ENCODE measurements around the gene FANCI.
A peak's percentile ranks its signal among the peaks of the same experiment; 100 is the strongest.

Gene FANCI

DNA sequence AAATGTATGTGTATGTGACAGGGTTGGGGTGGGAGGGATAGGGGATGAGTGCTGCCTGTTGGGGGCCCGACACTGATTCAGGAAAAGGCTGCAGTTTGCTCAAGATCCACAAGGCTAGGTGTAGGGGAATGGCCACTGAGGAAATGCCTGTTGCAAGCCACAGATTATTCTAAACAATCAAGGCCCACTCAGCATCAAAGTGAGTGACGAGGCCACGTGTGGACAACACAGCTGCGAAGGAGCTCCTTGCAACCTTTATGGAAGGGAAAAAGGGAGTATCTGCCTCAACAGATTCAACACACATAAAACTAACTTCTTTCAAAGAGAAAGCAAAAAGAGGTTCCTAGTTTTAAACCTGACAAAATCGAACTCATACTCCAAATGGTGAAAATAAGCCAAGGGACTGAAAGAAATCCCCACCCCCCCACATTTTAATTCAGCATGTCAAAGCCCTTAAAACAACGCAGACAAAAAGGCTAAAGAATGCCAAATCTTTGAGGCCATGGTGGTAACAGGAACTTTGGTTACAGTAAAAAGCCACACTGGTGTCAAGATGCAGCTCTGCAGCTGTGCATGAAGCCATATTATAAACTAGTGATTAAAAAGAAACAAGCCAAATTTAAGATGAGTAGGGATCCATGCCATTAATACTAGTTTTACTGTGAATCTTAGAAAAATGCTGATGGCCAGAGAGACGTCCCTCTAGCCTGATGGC, 87.3 kb downstream of the FANCI start:
- DNase-seq (ENCODE audit: extremely low read depth in 1 of 2, low read depth in 1 of 2) = no peak

DNA sequence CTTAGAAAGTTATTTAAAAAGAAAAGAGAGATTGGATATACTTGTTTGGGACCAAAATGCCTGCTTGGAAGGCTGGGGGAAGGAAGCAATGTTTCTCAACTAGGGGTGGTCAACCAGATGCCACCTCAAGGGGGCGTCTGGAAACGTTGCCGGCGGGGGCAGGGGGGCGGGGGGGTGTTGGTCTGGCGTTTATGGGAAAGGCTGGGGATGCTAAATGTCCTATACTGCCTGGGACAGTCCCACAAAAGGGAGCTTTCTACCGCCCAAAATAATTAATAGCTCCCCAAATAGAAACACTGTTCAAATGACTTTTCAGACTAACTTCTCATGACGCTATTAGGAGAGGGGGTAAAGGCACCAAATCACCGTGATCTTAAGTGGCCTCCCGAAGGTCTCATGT, 88.7 kb downstream of the FANCI start:
- DNase-seq (ENCODE audit: extremely low read depth in 1 of 2, low read depth in 1 of 2) = no peak

GRCh38 chr15:89333011-89333860, 89.5 kb downstream of the FANCI start:
- no peak for DNase-seq (ENCODE audit: extremely low read depth in 1 of 2, low read depth in 1 of 2)

DNA sequence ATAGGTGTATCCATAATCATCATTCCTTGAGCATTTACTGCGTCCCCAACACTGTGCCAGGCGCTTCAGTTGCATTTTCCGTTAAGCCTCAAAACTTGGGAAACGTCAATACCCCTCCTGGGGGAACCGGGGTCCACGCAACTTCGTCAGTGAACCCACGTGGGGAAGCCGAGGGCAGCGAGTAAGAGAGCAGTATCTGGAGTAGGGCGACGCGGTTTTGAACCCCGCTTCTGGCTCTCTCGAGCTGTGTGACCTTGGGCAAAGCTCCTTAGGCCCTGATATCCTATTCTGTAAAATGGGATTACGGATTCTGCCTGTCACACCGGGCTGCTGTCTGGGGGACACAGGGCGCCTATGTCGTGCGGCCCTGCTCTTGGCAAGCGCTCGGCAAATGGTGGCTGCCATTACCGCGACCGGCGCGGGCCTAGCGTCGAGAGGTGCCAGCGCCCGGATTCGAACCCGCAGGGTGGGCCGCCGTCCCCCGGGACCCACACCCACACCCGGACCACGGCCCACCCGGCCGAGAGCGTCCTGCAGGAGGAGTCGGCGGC, 90.3 kb downstream of the FANCI start:
- DNase-seq (ENCODE audit: extremely low read depth in 1 of 2, low read depth in 1 of 2) = no peak

- peak; percentile 96 to 97 for DNase-seq (ENCODE audit: extremely low read depth in 1 of 2, low read depth in 1 of 2)
Observed at GRCh38 chr15:89334510-89335297, 90.9 kb downstream of the FANCI start, which contains the start of gene POLG. Gene POLG, minus strand, starts transcription at chr15:89334824. Its CDS starts 1,070 bp downstream, at chr15:89333754.

- DNase-seq (ENCODE audit: extremely low read depth in 1 of 2, low read depth in 1 of 2) = no peak
Observed at GRCh38 chr15:89335298-89336041, 91.7 kb downstream of the FANCI start.

DNA sequence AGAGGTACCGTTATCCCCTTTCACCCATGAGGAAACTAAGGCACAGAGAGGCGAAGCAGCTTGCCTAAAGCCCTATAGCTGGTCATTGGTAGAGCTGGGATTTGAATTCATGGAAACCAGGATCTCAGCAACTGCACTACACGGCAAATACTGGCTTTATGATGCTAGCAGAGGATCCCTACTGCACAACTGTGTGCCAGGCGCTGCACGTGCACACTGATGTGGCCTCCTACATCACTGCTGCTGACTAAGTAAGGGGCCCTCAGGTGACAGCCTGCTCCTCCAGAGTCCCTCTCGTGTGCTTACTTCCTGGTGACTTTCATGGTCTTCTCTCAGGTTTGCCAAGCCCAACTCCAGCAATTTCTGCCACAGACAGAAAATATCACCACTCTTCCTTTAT, 94.3 kb downstream of the FANCI start:
- no peak for DNase-seq (ENCODE audit: extremely low read depth in 1 of 2, low read depth in 1 of 2)

GRCh38 chr15:89340573-89340972, 96.8 kb downstream of the FANCI start:
- DNase-seq (ENCODE audit: extremely low read depth in 1 of 2, low read depth in 1 of 2) = no peak

DNA sequence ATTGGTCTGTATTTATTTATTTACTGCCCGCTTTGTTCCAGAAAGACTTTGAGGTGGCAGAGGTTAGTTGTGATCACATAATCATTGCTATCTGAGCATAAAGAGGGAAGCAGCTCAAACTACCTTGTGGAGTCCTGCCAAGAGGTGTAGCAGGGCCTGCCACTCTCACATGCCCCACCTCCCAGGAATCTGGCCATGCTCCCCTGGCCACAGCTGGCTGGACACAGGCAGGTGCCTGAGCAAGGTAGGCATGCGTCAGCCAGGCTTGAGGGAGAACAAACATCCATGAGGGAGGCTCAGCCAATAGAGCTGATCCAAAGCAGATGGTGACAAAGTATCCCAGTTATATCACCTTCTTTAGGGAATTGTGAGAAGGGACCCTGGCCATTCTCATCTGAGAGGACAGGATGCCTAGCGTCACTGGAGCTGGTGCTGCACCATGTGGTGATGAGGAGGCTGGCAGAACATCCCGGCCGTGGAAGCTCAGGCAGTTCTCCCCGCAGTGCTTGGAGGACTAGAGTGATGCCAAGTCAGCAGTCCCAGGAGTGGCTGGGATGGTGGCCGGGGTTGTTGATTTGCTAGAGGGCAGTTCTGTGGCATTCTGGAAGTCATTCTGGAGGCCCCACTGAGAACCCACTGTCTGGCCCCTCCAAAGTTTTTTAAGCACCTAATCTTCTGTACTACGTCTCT, 97.7 kb downstream of the FANCI start:
- no peak for DNase-seq (ENCODE audit: extremely low read depth in 1 of 2, low read depth in 1 of 2)

GRCh38 chr15:89342840-89343239, 99.1 kb downstream of the FANCI start:
- DNase-seq (ENCODE audit: extremely low read depth in 1 of 2, low read depth in 1 of 2) = no peak

GRCh38 chr15:89345248-89345647, 101.5 kb downstream of the FANCI start:
- no peak for DNase-seq (ENCODE audit: extremely low read depth in 1 of 2, low read depth in 1 of 2)

GRCh38 chr15:89346516-89347231, 102.9 kb downstream of the FANCI start:
- DNase-seq (ENCODE audit: extremely low read depth in 1 of 2, low read depth in 1 of 2) = no peak

DNA sequence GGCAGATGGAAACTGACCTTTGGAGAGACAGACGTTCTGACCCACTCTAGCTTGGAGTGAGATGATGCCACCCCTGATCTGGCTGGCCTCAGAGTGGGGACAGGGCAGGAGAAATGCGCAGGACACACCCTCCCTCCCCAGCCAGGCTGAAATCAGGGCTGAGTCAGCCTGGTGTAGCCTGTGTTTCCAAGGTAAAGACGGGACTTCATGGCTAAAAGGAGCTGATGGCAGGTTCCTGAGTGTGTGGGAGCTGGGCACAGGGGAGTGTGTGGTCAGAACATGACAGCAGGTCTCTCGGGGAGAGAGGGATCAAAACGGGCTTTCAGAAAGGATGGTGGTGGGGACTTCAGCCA, 105.4 kb downstream of the FANCI start:
- DNase-seq (ENCODE audit: extremely low read depth in 1 of 2, low read depth in 1 of 2) = no peak

DNA sequence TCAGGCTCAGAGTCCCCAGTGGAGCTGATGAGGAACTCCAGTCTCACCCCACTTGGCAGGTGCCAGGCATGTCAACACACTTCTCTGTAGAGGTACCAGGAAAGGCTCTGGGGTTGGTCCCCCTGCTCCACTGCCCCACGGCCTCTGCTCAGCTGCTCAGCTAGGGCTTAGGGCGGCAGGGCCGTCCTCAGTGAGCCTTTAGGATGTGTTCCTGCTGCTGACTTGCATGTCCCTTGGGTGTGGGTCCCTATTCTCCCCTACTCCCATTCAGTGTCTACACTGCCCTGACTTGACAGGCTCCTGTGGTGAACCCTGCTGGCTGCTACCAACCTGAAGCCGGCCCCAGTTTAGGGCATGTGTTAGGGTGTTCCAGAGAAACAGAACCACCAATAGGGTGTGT, 108.7 kb downstream of the FANCI start:
- DNase-seq (ENCODE audit: extremely low read depth in 1 of 2, low read depth in 1 of 2) = no peak

DNA sequence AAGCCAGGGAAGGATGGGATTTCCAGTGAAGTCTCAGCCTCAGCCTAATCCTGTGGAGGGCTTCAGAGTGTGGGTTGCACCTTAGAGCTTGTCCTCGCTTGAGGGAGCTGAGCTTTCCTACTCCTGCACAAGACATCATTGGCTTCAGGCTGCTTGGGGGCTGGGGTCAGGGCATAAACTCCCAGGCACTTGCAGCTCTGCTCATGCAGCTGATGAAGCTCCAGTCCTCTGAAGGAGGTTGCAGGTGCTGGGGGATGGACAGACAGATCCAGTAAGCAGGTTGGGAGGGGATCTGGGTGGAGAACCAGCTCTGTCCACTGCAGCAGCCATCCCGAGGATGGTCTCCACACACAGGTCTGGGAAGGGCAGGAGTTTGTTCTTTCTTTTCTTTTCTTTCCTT, 110.2 kb downstream of the FANCI start:
- DNase-seq (ENCODE audit: extremely low read depth in 1 of 2, low read depth in 1 of 2) = no peak

DNA sequence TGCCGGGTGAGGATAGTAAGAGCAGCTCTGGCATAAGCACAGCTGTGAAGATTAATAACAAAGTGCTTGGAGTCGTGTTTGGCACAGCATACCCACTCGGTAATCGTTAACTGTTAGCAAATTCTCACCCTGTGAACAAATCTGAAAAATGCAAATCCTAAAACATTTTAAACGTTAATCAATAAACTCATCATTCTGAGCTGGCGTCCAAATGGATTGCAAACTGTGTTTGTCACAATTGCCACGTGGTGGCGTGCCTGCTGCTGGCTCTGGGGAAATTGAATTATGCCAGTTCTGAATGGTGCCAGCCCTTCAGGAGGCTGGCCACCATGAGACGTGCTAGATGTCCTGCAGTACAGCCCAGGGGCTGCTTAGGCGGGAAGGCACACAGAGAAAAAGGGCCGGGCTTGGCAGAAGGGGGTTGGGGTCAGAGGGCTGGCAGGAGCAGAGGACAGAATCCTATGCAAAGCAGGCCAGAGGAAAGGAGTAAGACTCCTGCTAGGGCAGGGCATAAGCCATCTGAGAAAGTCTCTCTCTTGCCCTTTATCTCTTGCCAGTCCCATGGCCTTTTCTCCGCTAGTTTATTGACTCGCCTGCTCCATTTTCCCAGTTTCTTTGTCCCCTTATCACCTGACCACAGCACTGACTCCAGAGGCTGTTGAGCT, 113.0 kb downstream of the FANCI start:
- no peak for DNase-seq (ENCODE audit: extremely low read depth in 1 of 2, low read depth in 1 of 2)

DNA sequence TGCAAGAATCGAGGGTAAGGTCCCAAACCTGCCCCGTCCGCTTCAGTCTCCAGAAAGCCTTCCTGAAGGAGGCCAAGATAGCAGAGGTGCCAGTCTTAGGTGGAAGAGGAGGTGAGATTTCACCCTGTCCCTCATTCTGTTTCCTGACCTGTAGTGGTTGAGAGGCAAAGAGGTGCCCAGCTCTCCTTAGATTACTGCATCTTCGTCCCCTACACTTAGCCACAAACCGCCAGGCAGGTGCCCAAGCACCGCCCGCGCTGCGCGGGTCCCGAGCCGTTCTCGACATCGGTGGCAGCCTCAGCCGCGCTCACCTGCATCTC, 114.6 kb downstream of the FANCI start:
- DNase-seq (ENCODE audit: extremely low read depth in 1 of 2, low read depth in 1 of 2) = no peak

DNA sequence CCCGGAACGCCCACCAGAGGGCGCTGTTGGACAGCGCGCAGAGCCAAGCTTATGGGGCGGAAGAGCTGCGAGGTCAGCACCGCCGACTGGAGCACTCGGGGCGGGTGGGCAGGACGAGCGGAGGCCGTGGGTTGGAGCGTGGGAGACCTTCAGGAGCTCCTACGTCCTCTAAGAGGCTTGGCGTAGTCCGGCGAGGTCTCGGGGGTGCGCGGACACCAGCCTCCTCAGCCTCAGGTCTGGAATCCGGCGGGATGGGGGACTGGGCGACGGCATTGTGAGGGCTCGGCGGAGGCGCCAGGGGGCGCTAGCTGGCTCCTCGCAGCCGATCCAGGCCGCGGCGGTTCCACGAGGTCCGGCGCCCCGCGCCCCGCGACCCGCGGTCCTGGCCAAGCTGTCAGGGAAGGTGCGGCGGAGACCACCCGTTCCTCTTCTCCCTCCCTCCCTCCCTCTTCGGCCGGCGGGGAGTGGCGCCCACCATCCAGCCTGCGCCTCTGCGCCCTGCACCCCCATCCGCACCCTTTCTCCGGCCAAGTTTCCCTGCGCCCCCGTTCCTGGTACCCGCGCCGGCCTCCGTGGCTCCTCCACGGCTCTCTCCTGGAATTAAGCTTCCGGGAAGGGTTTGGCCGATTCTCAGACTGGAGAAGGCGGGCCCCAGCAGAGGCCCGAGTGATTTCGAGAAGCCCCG, 115.1 kb downstream of the FANCI start:
- peak; percentile 37 to 73 for DNase-seq (ENCODE audit: extremely low read depth in 1 of 2, low read depth in 1 of 2)
